Epithelial cell of esophagus (primary cell): ENCODE measurements around the gene MRPL53.

ENCODE experiments used
- DNase-seq: peaks from one replicate; pipeline ENCODE4 v3.0.0; 2010; ENCODE audit warnings: low read depth
- H3K4me3 ChIP-seq: 2 replicates; pipeline ENCODE4 v1.5.1; 2011; ENCODE audit warnings: mild to moderate bottlenecking, low read length, control low read depth
- TF ChIP-seq, protein P1 (sequence below): IDR thresholded peaks from 2 replicates; pipeline ENCODE4 v1.5.1; 2011; ENCODE audit warnings: low read depth, mild to moderate bottlenecking, low read length, control low read depth, inconsistent platforms; ENCODE audit not compliant: insufficient read depth; ENCODE audit errors: missing control alignments

Gene MRPL53

GRCh38 chr2:74513605-74514367 is 41.3 kb upstream of the MRPL53 start:
- TF ChIP-seq, protein P1, sequence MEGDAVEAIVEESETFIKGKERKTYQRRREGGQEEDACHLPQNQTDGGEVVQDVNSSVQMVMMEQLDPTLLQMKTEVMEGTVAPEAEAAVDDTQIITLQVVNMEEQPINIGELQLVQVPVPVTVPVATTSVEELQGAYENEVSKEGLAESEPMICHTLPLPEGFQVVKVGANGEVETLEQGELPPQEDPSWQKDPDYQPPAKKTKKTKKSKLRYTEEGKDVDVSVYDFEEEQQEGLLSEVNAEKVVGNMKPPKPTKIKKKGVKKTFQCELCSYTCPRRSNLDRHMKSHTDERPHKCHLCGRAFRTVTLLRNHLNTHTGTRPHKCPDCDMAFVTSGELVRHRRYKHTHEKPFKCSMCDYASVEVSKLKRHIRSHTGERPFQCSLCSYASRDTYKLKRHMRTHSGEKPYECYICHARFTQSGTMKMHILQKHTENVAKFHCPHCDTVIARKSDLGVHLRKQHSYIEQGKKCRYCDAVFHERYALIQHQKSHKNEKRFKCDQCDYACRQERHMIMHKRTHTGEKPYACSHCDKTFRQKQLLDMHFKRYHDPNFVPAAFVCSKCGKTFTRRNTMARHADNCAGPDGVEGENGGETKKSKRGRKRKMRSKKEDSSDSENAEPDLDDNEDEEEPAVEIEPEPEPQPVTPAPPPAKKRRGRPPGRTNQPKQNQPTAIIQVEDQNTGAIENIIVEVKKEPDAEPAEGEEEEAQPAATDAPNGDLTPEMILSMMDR, result no peak
- no peak overlapping the region for H3K4me3 ChIP-seq
- DNase-seq, result peak; percentile 39

DNA sequence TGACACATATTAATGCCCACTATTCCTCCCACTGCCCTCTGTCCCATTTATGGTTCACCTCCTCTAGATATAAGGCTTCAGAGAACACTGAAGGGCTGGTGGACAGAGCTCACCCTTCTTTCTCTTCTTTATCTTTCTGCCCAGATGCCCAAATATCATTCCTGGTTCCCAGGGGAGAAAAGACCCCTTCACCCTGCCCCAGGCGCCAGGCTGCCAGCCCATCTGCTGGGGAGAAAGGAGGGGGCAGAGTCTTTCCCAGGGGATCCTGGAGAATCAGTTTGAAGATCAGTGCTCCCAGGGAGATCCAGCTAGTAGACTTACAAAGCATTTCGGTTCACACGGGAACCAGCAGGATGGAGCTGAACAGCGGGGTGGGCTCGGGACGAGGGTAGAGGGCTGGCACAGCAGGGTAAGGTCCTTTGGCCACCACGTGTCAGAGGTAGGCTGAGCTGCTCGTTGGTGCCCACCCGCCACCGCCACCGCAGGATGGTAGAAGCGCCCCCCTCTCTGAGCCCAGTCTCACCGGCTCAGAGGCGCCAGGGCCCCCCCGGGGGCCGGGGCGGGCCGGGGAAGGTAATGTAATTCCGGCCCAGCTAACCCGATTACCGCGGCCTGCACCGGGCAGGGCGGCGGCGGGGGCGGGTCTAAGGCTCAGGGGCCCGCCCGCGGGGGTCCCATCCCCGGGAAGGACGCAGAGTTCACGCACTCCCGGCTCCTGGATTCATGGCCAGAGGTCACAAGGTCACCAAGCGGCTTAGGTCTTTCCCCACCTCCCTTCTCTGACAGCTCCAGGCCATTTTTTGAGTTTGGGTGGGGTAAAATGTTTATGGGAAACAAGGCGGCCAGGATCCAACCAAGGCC is 40.5 kb upstream of the MRPL53 start:
- no peak for DNase-seq
- TF ChIP-seq, protein P1, result no peak
- no peak overlapping the region for H3K4me3 ChIP-seq

GRCh38 chr2:74511104-74511989 is 38.9 kb upstream of the MRPL53 start:
- H3K4me3 ChIP-seq, result no peak overlapping the region
- no peak for DNase-seq
- TF ChIP-seq, protein P1, result no peak

DNA sequence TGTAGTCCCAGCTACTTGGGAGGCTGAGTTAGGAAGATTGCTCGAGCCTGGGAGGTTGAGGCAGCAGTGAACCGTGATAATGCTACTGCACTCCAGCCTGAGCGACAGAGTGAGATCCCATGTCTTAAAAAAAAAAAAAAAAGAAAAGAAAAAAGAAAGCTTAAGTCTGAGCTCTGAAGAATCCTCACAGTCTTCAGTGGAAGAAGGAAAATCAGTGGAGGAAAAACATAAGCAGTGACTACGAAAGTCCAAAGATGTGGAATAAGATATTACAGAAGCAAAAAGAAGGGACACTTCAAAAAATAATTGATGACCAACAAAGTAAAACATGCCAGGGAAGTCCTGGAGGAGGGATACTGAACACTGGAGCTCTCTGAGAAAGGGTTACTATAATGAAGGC is 37.8 kb upstream of the MRPL53 start:
- TF ChIP-seq, protein P1, result no peak
- no peak for DNase-seq
- H3K4me3 ChIP-seq, result no peak overlapping the region

DNA sequence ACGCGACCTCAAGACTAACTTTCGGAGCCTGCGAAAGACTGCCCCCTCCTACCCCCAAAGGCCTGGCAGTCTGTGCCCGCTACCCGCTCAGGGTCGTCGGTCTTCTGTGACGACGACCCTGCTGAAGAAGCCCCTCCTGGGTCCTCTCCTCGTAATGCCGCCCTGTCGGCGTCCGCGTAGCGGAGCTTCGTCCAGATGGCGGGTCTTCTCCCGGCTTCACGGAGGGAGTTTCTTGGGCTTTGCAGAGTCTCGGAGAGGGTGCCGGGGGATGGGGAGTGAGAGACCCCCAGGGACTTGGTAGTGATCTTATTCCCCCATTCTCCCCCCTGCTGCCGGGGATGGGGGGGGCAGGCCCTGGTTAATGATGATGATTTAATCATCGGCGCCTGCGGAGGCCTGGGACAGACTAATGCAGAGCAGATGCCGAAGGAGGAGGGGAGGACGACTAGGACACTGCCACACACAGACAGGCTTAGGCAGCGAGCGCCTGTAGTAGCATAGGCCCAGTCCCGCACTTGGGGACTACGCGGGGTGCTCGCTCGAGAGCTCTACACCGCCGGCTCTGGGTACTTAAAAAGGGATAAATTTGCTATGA is 35.5 kb upstream of the MRPL53 start:
- TF ChIP-seq, protein P1, result no peak
- H3K4me3 ChIP-seq, result peak overlapping the region; percentile 97
- DNase-seq, result peak; percentile 45
